DMS153 (cell line): ENCODE data around the gene SMNDC1.

Source experiments
- DNase-seq: peaks from one replicate; lab custom pipeline; 2025; lab: John Stamatoyannopoulos, UW

SMNDC1 gene

DNA sequence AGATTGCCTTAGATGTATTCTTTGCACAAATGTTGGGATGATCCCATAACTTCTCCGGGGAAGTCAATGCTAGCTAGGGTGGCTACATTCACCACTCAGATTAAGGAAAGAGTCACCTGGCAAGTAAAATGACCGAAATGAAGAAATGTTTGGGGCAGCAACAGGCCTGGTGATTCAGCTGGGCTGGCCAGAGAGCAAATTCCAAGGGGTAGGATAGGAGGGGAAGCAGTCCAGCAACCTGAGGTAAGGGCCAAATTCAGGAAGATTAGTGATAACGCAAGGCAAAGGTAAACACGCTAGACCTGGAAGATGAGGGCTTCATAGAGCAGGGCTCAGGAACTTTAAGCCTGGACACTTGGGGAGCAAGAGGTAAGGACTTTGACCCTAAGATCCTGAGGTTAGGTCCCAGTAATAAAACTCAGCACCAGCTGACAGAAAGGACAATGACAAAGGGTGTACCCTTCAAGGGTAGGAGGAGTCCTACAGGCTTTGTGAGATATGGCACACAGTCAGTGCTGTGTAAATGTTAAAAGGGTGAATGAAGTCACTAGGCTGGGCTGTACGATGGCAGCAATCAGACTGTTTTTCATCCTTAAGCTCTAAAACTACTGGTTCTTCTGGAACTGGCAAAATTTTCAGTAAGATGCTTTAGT is 22.7 kb upstream of the SMNDC1 start:
- no peak for DNase-seq

DNA sequence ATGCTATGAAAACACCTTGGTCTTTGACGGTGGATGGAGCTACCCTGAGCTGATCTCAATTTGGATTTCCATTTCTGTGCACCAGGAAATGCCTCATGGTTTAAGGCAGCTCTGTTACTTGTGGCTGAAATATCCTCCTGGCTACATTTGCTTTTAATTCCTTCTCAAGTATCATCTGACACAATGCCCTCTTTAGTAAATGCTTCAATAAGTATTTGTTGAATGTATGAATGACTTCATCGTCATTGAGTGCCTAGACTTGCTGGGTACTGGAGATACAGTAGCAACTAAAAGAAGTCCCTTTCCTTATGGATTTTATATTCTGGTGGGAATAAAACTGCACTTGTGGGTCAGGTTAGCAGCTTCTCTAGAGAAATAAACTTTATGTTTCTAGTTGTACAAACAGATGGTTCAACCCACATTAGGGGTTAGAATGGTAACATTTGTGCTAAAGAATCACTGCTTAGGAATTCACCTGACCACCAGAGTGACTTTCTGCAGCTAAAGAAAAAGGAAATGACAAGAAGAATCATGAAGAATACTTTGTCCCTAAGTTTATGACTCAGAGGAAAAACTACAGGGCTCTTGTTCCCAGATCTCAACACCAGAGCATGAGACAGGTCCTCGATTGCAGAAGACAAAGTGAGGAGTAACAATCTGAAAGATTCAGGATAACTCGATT is 21.8 kb upstream of the SMNDC1 start:
- no peak for DNase-seq

DNA sequence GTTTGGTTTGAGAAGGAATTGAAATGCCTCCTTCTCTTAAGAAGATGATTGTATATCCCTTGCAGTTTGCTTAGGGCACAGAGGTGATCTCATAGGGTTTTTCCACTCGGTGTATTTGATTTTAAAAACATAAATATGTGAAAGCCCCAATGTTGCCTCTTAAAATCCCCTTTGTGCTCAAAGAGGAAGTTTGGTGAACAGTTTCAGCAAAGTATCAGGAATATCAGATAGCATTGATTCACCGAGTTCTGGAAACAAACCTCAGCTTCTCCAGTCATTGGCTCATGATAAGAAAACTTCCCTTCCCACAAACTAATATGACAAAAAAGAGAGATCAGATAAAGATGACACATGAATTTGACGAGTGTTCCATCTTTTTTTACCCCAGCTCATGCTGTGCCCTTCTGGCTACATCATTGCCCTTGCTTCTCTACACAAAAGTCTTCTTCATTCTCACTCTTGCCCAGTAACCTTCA is 20.1 kb upstream of the SMNDC1 start:
- no peak for DNase-seq

DNA sequence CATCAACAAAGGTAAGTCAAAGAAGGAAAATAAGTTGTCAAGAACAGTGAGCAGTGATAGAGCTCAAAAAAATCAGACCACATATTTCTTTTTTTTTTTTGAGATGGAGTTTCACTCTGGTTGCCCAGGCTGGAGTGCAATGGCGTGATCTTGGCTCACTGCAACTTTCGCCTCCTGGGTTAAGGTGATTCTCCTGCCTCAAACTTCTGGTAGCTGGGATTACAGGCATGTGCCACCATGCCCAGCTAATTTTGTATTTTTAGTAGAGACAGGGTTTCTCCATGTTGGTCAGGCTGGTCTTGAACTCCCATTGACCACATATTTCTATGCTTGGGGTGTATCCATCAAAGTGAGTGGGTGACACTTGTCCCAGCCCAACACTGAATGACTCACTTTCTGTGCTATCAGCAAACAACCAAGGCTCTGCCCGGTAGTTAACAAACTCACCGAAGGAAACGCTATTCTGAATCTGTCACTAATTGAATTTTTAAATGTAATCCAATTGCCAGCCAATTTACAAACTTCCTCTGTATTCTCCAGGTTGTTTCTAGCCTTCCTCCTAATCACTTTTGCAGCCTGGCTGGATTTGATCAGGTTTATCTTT is 19.6 kb upstream of the SMNDC1 start:
- no peak for DNase-seq

DNA sequence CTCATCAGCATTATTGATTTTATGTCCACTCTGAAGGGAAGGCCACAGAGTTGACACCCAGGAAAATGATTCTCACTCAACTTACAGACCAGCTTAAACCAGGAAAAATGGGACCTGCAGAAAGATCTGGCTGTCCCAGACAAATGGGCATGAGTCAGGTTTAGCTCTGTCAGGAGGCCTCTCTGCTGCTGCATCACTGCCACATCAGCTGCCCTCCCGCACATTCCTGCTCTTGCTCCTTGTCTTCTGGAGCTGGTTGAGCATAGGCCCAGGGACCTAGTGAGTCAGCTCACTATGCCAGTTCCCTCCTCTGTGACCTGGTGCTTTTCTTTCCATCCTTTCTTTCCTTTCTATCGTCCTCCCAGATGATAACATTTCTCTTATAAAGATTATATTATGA is 18.8 kb upstream of the SMNDC1 start:
- no peak for DNase-seq

DNA sequence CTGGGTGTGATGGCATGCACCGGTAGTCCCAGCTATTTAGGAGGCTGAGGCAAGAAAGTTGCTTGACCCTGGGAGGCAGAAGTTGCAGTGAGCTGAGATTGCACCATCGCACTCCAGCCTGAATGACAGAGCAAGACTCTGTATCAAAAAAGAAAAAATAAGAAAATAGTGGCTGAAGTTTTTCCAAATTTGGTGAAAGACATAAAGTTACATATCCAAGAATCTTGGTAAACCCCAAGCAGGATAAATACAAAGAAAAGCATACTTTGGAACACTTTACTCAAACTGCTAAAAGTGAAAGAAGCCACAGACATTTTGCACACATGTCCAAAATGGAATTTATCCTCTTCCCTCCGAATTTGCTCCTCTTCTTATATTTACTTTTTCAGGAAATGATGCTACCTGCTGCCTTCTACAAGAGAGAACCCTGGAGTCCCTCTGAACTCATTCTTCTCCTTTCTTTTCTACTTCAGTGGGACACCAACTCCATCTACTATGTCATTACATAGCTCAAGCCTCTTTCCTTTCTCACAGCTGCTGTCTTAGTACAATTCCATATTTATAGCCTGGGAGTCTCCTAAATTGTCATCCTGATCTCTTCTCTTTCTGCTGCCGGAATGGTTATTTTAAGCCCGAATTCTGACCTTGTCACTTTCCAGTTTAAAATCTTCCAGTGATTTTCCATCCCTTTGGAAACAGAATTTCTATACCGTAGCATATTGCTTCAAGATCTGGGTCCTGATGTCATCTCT is 17.3 kb upstream of the SMNDC1 start:
- no peak for DNase-seq

DNA sequence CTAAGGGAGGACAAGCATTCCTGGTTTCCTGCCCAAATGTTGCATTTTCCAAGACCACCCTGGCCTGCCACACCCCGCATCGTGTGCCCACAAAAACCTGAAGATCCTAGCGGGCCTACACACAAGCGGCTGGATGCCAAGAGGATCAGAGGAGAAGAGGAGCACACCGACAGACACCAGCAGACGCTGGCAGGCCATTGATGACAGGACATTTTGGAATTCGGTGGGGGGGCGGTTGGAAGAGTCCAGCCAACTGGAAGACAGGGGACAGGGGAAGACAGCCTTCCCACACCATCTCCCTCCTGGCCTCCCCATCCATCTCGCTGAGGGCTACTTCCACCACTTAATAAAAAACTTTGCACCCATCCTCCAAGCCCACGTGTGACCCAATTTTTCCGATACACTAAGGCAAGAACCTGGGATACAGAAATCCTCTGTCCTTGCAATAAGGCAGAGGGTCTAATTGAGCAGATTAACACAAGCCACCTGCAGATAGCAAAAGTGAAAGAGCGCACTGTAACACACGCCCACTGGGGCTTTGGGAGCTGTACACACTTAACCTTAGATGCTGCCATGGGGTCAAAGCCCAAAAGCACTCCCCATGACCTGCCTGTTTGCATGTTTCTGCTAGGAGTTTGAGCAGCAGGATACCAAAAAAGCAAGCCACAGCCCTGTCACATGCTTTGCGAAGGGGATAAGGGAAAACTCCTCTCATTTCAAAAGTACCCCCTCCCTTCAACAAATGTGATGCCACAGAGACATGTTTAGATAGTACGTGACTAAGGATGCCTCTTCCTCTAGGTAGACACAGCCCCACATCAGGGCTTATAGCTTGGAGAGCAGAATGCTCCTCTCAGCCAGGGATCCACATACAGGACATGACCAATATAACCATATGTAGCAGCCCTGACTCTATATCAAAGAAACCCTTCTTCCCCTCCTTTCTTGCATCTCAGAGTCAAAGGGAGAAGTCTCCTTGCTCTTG is 13.4 kb upstream of the SMNDC1 start:
- DNase-seq: no peak

DNA sequence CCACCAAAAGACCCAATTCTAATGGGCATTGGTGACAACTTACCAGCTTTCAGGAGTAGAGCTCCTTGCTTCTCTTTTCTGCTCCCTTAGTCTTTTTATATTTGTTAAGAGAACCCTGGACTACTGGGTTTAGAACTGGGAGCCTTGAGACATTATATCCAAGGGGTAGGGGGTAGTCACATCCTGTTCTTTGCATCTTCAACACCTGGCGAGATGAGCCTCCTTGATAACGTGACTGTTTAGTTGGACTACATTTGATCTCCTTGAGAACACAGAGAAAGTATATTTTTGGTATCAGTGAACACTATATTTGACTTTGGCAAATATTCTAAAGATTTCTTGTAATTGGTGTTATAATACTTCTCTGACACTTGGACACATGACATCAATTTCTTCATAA is 9.0 kb upstream of the SMNDC1 start:
- DNase-seq: no peak

DNA sequence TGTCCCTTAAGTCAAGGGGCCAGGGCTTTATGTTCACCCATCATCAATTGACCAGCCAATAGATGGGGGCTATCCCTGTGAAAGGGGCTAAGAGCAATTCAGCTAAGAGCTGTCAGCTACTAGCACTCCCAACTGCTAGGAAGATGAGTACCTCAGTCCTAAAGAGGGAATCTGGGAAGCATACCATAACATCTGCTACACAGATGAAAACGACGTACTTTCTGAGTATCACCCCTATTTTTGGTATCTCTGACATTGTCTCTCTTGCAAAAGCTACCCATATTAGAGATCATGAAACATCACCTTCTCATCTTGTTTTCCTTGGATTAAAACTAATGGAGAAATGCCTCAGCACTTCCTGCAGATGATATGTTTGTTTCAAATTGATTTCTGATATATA is 7.5 kb upstream of the SMNDC1 start:
- no peak for DNase-seq

DNA sequence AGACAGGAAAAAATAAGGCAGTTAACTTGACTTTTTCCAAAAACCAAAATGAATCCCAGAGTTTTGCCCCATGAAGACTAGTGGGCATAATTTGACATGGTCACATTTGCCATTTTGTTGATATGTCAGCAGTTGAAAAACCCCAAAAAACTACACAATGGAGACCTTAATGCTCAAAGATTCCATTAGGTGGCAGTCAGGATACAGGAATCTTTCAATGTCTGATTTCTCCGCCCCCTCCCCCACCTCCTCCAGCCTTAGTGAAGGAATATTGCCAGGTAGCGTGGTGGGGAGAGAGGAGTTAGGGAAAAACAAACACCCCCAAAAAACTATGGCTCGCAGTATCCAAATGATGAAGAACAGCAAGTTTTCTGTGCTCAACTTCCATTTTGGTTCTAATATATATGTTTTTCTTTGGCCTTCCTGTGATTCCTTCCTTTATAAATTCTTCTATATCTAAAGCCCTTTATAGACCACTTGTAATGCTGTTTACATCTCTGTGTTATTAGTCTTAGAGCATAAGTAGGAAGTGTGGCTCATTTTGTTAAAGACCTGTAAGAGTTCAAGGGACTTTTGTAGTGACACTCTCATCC is 6.7 kb upstream of the SMNDC1 start:
- peak; percentile 11 for DNase-seq

DNA sequence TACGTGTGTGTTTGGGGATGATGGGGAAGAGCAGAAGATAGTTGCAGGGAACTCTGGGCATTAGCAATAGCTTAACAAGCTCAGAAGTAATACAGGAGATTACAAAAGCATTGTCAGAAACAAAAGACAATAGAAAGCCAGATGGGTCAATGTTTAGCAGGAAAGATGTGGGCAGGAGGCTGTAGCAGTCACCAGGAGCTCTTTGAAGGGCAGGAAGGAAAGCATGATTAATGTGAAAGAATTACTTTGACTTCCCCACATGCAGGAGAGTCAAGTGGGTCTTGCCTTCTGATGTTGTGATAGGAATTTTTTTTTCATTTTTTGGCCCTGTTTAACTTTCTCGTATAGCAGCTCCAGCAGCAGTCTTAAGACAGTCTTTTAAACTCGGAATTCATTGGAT is 6.0 kb upstream of the SMNDC1 start:
- no peak for DNase-seq

DNA sequence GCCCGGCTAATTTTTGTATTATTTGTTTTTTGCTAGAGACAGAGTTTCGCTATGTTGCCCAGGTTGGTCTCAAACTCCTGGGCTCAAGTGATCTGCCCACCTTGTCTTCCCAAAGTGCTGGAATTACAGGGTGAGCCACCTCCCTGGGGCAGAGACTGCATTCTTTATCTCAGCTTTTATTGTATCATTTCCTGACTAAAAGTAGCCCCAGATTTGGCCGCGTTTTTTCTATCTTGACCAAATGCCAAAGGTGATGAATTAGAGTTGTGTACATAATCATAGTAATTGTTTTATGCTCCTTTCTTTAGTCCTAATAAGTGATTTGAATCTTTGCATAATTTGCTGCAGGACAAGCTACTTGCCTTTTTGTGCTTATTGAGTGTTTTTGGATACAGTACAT is 3.1 kb upstream of the SMNDC1 start:
- DNase-seq: no peak

DNA sequence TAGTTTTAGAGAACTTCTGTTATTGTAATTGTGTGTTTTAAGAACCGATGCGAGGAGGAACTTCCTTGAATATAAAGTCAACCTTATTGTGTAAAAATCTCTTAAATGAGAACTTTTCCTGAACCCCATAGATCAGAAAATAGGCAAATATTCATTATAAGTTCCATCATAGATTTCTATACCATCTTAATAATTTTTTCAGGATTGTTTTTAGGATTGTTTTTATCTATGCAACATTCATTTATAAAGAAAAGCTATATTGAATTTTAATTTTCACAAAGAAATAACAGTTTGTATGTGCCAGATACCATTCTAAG is 1.7 kb upstream of the SMNDC1 start:
- no peak for DNase-seq

DNA sequence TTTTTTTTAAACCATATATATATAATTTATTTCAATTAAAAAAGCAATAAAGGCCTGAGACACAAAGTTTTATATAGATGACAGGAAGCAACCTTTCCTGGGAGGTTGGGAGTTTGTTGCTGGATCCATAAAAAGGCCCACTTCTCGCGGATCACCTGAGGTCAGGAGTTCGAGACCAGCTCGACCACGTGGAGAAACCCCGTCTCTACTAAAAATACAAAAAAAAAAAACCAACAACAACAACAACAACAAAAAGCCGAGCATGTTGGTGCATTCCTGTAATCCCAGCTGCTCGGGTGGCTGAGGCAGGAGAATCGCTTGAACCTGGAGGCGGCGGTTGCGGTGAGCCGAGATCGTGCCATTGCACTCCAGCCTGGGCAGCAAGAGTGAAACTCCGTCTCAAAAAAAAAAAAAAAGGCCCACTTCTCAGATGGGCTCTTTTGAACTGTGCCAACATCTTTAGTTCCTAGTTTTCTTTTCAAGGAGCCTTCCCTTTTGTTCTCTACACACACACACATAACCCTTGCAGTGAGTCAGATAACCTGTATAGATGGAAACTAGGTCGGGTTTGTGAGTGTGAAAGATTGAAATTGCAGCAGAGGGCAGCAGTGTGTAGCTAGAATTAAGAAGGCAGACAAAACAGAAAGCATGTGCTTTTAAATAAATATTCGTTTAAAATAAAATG is 1.2 kb upstream of the SMNDC1 start:
- DNase-seq: peak; percentile 64

DNA sequence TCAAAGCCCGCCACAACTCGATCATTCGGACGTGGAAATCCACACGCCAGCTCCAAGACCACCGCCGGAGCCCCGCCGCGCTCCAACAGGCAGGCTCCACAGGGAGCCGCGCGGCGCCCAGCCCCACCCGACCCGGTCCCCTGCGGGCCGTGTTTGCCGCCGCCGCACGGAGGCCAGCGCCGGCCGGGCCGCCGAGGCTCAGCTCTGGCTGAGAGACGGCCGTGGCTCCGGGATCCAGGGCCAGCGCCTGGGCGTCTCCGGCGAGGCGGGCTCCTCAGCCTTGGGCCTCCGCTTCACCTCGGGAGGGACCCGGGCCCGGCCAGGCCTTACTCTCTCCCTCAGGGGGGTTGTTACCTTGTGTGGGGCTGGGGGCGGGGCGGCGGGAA is 333 bp downstream of the SMNDC1 start:
- DNase-seq: no peak

DNA sequence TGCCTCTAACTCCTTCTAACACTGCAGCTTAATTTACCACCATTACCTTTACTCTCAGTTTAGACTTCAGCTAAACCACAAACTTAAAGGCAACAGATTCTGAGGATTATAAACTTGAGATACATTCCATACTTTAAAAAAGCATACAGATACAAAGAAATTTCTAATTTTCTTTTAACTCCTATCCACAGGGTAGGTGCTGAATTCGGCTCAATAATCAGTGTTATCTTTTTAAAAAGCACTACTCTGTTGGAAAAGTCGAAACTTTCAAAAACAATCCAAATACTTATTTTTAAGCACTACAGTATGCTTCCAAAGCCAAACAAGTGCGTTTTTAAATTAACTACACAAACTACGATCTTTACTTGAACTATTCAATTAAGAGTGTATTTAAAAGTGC is 1.0 kb downstream of the SMNDC1 start:
- DNase-seq: no peak

DNA sequence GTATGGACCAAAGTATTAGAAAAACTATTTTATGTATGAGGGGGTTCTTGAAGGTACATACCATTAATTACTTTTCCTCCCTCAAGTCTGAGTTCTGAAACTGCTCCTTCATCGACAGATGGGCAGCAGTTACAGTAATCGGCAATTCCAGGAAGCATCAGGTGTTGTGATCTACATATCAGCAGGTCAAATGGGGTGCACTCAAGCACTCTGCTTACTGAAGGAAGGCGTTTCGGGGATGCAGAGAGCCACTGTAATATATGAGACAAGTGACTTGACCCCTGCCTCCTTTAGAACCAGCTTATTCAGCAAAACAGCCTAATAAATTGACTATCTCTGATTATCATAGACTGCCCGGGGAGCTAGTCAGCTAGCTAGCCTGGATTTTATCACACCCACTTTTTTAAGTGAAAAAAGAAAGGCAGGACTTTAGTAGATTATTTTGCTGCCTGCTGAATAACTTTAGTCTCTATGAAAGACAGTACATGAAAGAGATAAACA is 4.2 kb downstream of the SMNDC1 start:
- DNase-seq: no peak

DNA sequence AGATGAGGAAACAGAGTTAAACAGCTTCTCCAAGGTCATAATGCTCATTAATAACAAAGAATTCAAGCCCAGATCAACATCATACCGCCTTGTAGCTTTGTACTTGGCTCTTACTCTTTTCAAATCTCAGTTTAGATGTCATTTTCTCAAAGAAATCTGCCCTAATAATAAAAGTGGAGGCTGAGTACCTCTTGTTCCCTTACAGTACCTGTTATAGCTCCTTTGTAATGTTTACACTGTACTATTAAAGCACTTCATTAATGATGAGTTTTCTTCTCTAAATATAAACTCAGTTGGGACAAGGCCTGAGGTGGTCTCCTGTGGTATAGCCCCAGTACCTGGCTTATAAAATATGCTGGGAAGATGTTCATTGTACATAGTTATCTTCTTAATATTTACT is 7.8 kb downstream of the SMNDC1 start:
- no peak for DNase-seq

DNA sequence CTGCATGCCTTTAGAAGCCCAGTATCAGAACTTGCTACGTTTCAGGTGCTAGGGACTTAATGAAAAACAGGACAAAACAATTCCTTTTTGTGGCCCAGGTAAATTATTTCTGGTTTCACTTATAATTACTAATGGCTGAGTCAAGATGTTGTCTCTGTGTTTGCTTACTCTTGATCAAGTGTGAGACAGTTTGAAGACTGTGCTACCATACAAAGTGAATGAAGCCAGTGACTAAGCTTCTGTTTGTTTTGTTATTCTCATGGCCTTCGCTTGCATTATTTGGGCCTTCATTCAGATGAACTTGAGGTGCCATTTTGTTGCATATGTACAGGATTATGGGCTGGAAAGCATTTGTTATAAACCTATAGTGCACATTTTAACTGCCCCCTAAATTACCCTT is 17.9 kb downstream of the SMNDC1 start:
- DNase-seq: no peak

DNA sequence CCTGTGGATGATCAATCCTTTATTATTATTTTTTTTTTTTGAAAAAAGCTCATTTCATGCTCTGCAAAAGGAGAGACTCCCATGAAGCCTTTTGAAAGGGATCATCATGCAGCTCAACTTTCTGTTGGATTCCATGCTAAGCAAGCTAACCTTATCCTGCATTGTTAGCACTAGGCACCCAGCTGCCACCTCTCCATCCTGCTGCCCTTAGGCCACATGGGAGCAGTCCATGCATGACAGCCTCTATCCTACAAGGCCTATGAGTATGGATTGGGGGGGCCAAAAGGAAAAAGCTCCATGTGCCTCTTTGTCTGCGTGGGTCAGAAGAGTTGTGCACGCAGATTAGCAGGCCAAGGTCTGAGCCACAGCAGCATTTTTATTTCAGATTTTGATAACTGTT is 19.2 kb downstream of the SMNDC1 start:
- DNase-seq: no peak

DNA sequence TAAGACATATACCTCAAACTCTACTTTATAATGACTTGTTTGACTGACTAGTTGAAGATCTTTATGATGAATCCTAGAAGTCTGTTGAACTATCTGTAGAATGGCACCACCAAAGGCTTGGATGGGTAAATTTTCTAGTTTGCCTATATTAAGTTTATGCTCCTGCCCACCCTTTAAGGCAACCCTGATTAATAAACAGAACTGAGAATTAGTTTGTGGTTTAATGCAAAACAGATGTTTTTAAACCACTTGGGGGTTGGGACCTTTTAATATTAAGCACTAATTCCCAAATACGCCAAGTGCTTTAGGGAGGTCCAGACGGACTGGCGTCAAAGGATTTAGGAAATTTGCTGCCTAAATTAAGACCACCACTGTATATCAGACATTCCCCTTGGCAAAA is 20.5 kb downstream of the SMNDC1 start:
- no peak for DNase-seq
